Measurements from ENCODE around the gene PACRG.

- no peak for TF ChIP-seq EZH2 (IDR thresholded peaks at IDR 0.05; ENCODE audit: borderline replicate concordance, low read length)
- TF ChIP-seq, protein P1, sequence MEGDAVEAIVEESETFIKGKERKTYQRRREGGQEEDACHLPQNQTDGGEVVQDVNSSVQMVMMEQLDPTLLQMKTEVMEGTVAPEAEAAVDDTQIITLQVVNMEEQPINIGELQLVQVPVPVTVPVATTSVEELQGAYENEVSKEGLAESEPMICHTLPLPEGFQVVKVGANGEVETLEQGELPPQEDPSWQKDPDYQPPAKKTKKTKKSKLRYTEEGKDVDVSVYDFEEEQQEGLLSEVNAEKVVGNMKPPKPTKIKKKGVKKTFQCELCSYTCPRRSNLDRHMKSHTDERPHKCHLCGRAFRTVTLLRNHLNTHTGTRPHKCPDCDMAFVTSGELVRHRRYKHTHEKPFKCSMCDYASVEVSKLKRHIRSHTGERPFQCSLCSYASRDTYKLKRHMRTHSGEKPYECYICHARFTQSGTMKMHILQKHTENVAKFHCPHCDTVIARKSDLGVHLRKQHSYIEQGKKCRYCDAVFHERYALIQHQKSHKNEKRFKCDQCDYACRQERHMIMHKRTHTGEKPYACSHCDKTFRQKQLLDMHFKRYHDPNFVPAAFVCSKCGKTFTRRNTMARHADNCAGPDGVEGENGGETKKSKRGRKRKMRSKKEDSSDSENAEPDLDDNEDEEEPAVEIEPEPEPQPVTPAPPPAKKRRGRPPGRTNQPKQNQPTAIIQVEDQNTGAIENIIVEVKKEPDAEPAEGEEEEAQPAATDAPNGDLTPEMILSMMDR (conservative IDR thresholded peaks at IDR 0.05 in 1 of 2, IDR thresholded peaks at IDR 0.05 in 1 of 2; ENCODE audit: extremely low read depth in 1 of 2, insufficient read depth in 1 of 2, low read depth in 1 of 2, low read length in 2 of 2): no peak
Observed at GRCh38 chr6:163243083-163243482, 515.3 kb downstream of the PACRG start.
